GM23248 (cell line): ENCODE measurements around the gene EPG5. TPM values are rescaled to one million over a fixed set of nuclear protein-coding genes. Genes with fewer than 3 reads are reported as not detected.

ENCODE experiments used
- DNase-seq: peaks from one replicate; pipeline ENCODE4 v3.0.0-alpha.2; 2015
- H2AFZ ChIP-seq: fragments of 200-600 bp; sonication (generic); 2 replicates; pipeline ENCODE4 v1.6.1; 2016; ENCODE audit warnings: antibody characterized with exemption
- H3F3A ChIP-seq: fragments of 200-600 bp; sonication (generic); 2 replicates; pipeline ENCODE4 v1.6.1; 2016; ENCODE audit warnings: mild to moderate bottlenecking, antibody characterized with exemption, mixed run types; ENCODE audit not compliant: insufficient read depth
- H3K27ac ChIP-seq: fragments of 200-600 bp; sonication (generic); 2 replicates; pipeline ENCODE4 v1.5.1; 2016; ENCODE audit warnings: mild to moderate bottlenecking
- H3K27me3 ChIP-seq: fragments of 200-600 bp; sonication (generic); replicated peaks from 2 replicates; pipeline ENCODE4 v1.6.1; 2016; ENCODE audit warnings: mild to moderate bottlenecking; ENCODE audit not compliant: insufficient read depth
- H3K36me3 ChIP-seq: fragments of 200-600 bp; sonication (generic); 2 replicates; pipeline ENCODE4 v1.6.1; 2016; ENCODE audit warnings: low read depth, mild to moderate bottlenecking
- H3K4me1 ChIP-seq: fragments of 200-600 bp; sonication (generic); 2 replicates; pipeline ENCODE4 v1.6.1; 2016; ENCODE audit warnings: mild to moderate bottlenecking; ENCODE audit not compliant: insufficient read depth
- H3K4me2 ChIP-seq: fragments of 200-600 bp; sonication (generic); one replicate; pipeline ENCODE4 v1.6.1; 2016; ENCODE audit warnings: mild to moderate bottlenecking; ENCODE audit not compliant: unreplicated experiment
- H3K4me3 ChIP-seq: fragments of 200-600 bp; sonication (generic); 2 replicates; pipeline ENCODE4 v1.5.1; 2016; ENCODE audit warnings: mild to moderate bottlenecking
- H3K79me2 ChIP-seq: fragments of 200-600 bp; sonication (generic); 2 replicates; pipeline ENCODE4 v1.6.1; 2016; ENCODE audit warnings: mild to moderate bottlenecking; ENCODE audit not compliant: insufficient read depth
- H3K9ac ChIP-seq: fragments of 200-600 bp; sonication (generic); 2 replicates; pipeline ENCODE4 v1.6.1; 2016; ENCODE audit warnings: mild to moderate bottlenecking
- H3K9me2 ChIP-seq: fragments of 200-600 bp; sonication (generic); 2 replicates; pipeline ENCODE4 v1.6.1; 2016; ENCODE audit warnings: mixed run types, mild to moderate bottlenecking, moderate library complexity; ENCODE audit not compliant: insufficient read depth
- H3K9me3 ChIP-seq: fragments of 200-600 bp; sonication (generic); one replicate; pipeline ENCODE4 v1.6.1; 2017; ENCODE audit warnings: low read depth
- H4K20me1 ChIP-seq: fragments of 200-600 bp; sonication (generic); 2 replicates; pipeline ENCODE4 v1.6.0; 2016; ENCODE audit not compliant: insufficient read depth
- EZH2 ChIP-seq: fragments of 200-600 bp; sonication (generic); IDR thresholded peaks from 2 replicates; pipeline ENCODE4 v1.6.1; 2018; ENCODE audit warnings: antibody characterized with exemption, mild to moderate bottlenecking; ENCODE audit not compliant: insufficient read depth, poor library complexity, severe bottlenecking
- EZH2phosphoT487 ChIP-seq: fragments of 200-600 bp; sonication (generic); IDR thresholded peaks from 2 replicates; pipeline ENCODE4 v1.6.1; 2018; ENCODE audit warnings: antibody characterized with exemption, moderate library complexity, mild to moderate bottlenecking, low read depth; ENCODE audit not compliant: insufficient read depth
- WGBS, 2 experiments: methylation state at CpG; one replicate each; pipeline ENCODE4 v1.1.6; 2015 to 2017; ENCODE audit warnings: low lambda C conversion rate in 2 of 2, low coverage in 1 of 2; ENCODE audit errors: missing lambda C conversion rate in 2 of 2; 5-methylcytosine and 5-hydroxymethylcytosine counted together
- in situ Hi-C: fragments of 300-500 bp; cut with MboI; formaldehyde crosslinking; loops from 2 replicates; pipeline ENCODE4 v1.15.0; 2020
- polyA plus RNA-seq: library from polyadenylated mRNA; unstranded; fragments of >200 nt; fragmentation: Nextera tagmentation; extraction: Ambion mirVana; gene quantifications from 2 replicates; pipeline ENCODE4 v1.2.1, GENCODE V29; 2016
- total RNA-seq: library from RNA; depleted of rRNA; stranded (reverse); fragments of >200 nt; shearing (Covaris generic); gene quantifications from 2 replicates; pipeline ENCODE4 v1.2.3, GENCODE V29; 2014

The EPG5 gene
- total and polyA plus RNA-seq, 2 experiments from 2014 or later: 22.0 to 77.7 TPM

- in situ Hi-C loops: no loop called here
- no peak for TF ChIP-seq EZH2phosphoT487
- no peak for TF ChIP-seq EZH2
- Histone ChIP-seq H3F3A (peaks cover 42% of the 10 kb centered on the region), H3K9me2 (no peaks in the 10 kb centered on the region), H4K20me1 (no peaks in the 10 kb centered on the region), H3K4me1 (peaks cover 3% of the 10 kb centered on the region; the same call in 1 of the 2 replicates), H3K27me3 (no peaks in the 10 kb centered on the region), H2AFZ (no peak overlapping the region), H3K27ac (no peak overlapping the region), H3K4me3 (no peak overlapping the region), H3K36me3 (peaks cover 88% of the 10 kb centered on the region), H3K4me2 (no peak overlapping the region), H3K9me3 (no peaks in the 10 kb centered on the region), H3K9ac (no peak overlapping the region), H3K79me2 (peaks cover 60% of the 10 kb centered on the region)
- WGBS, 2 experiments: 76 to 80% methylated on average over 2 of the region's 2 CpGs
- DNase-seq: no peak
Measured at GRCh38 chr18:45940724-45941123, 26.4 kb downstream of the EPG5 start.

DNA sequence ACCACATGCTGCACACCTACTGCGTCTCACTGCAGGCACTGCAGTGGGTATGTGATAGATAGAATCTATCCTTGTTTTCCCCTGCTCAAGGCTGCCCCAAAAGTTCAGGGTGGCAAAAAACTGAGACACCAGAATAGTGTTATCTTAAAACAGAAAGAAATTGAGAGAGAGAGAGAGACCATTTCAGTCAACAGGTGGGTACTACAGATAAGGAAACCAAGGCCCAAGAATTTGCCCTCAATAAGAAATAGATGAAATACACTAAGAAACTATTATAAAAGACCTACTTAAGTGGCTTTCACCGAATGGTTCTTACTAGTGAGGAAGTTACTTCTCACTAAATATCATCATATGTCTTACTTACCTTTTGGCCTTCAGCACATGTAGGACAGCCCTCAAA is 27.9 kb downstream of the EPG5 start:
- H3K27me3 ChIP-seq: no peaks in the 10 kb centered on the region
- H3K4me2 ChIP-seq: no peak overlapping the region
- 96 to 98% methylated on average over 2 of the region's 2 CpGs for WGBS, 2 experiments
- no peak overlapping the region for H3K4me3 ChIP-seq
- no peak overlapping the region for H3K27ac ChIP-seq
- in situ Hi-C loops: no loop called here
- H3K36me3 ChIP-seq: peaks cover 82% of the 10 kb centered on the region
- no peaks in the 10 kb centered on the region for H3K9me2 ChIP-seq
- H3K9me3 ChIP-seq: no peaks in the 10 kb centered on the region
- TF ChIP-seq EZH2phosphoT487 (no peak), EZH2 (no peak)
- H2AFZ ChIP-seq: no peak overlapping the region
- DNase-seq: no peak
- peaks cover 49% of the 10 kb centered on the region for H3F3A ChIP-seq
- peaks cover 10% of the 10 kb centered on the region; the same call in 1 of the 2 replicates for H3K4me1 ChIP-seq
- no peak overlapping the region for H3K9ac ChIP-seq
- peaks cover 60% of the 10 kb centered on the region for H3K79me2 ChIP-seq
- H4K20me1 ChIP-seq: no peaks in the 10 kb centered on the region

DNA sequence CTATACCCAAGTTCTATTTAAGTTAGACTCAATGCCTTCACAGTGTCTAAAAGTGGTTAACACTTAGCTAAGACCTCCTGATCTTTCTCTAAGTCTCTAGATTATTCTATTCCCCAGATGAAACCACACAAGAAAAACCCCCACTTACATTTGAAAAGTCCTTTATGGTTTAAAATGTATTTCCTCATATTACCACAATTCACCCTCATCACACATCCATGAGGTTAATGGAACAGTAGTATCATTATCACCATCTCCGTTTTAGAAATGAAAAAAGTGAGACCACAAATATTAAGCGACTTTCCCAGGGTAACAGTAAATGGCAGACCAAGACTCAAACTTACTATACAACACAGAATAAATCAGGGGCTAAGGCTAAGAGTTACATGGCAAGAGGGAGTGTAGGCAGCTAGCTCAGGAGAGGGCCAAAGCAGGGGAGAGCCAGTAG is 28.6 kb downstream of the EPG5 start:
- Histone ChIP-seq H4K20me1 (no peaks in the 10 kb centered on the region), H3K27ac (no peak overlapping the region), H3K4me1 (peaks cover 10% of the 10 kb centered on the region; the same call in 1 of the 2 replicates), H3K9me2 (no peaks in the 10 kb centered on the region), H2AFZ (no peak overlapping the region), H3K79me2 (peaks cover 61% of the 10 kb centered on the region), H3K9me3 (no peaks in the 10 kb centered on the region), H3F3A (peaks cover 49% of the 10 kb centered on the region), H3K4me2 (no peak overlapping the region), H3K9ac (no peak overlapping the region), H3K27me3 (no peaks in the 10 kb centered on the region), H3K36me3 (peaks cover 83% of the 10 kb centered on the region), H3K4me3 (no peak overlapping the region)
- no peak for DNase-seq
- 99 to 100% methylated on average over 2 of the region's 2 CpGs for WGBS, 2 experiments
- in situ Hi-C loops: no loop called here
- TF ChIP-seq EZH2phosphoT487 (no peak), EZH2 (no peak)

- Histone ChIP-seq H3K9me3 (no peaks in the 10 kb centered on the region), H3K79me2 (peaks cover 77% of the 10 kb centered on the region), H3K4me1 (peaks cover 10% of the 10 kb centered on the region; the same call in 1 of the 2 replicates), H3K4me3 (no peak overlapping the region), H4K20me1 (no peaks in the 10 kb centered on the region), H3K27ac (peak overlapping the region; percentile 56), H3F3A (peaks cover 40% of the 10 kb centered on the region), H3K27me3 (no peaks in the 10 kb centered on the region), H3K9ac (no peak overlapping the region), H3K9me2 (no peaks in the 10 kb centered on the region), H3K4me2 (peak overlapping the region; percentile 9), H3K36me3 (peaks cover 80% of the 10 kb centered on the region), H2AFZ (no peak overlapping the region)
- TF ChIP-seq EZH2phosphoT487: no peak
- no peak for TF ChIP-seq EZH2
- 78 to 85% methylated on average over 3 of the region's 3 CpGs for WGBS, 2 experiments
- peak; percentile 65 for DNase-seq
- in situ Hi-C loops: no loop called here
Measured at GRCh38 chr18:45935591-45936335, 31.4 kb downstream of the EPG5 start.
